Stimulated activated CD8-positive, alpha-beta memory T cell treated with anti-CD3 and anti-CD28 coated beads, Interleukin-2, amount 100 ng/mL, for 48 hours (primary cell): ENCODE measurements around the gene OS9.
A peak's percentile ranks its signal among the peaks of the same experiment; 100 is the strongest.
"Not testable (repeated sequence)": the region's sequence is repeated elsewhere in the genome, so short reads cannot be mapped to it uniquely, and the experiment has no call there.

Source experiments
- DNase-seq, 2 donors: peaks; one replicate each; pipeline ENCODE4 v3.0.0-alpha.2; 2020; ENCODE audit warnings: low read depth in 2 of 2

OS9 gene, protein sequence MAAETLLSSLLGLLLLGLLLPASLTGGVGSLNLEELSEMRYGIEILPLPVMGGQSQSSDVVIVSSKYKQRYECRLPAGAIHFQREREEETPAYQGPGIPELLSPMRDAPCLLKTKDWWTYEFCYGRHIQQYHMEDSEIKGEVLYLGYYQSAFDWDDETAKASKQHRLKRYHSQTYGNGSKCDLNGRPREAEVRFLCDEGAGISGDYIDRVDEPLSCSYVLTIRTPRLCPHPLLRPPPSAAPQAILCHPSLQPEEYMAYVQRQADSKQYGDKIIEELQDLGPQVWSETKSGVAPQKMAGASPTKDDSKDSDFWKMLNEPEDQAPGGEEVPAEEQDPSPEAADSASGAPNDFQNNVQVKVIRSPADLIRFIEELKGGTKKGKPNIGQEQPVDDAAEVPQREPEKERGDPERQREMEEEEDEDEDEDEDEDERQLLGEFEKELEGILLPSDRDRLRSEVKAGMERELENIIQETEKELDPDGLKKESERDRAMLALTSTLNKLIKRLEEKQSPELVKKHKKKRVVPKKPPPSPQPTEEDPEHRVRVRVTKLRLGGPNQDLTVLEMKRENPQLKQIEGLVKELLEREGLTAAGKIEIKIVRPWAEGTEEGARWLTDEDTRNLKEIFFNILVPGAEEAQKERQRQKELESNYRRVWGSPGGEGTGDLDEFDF

GRCh38 chr12:57693659-57694458 is at the start of gene OS9:
OS9 (plus strand) TSS chr12:57694132; CDS start chr12:57694162, 30 bp downstream.
- peak; percentile 81 to 86 for DNase-seq

DNA sequence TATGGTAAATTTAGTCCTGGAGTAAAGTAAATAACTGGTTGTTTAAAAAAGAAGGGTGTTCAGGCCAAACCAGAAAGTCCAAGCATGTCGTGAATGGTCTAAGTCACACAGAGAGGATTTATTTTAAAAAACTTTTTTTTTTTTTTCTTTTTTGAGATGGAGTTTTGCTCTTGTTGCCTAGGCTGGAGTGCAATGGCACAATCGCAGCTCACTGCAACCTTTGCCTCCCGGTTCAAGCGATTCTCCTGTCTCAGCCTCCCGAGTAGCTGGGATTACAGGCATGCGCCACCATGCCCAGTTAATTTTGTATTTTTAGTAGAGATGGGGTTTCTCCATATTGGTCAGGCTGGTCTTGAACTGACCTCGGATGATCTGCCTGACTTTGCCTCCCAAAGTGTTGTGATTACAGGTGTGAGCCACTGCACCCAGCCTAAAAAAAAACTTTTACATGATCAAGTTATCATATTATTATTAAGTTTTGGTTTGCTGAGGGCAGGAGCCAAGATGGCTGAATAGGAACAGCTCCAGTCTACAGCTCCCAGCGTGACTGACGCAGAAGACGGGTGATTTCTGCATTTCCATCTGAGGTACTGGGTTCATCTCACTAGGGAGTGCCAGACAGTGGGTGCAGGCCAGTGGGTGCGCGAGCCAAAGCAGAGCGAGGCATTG is 47.8 kb upstream of the OS9 start:
- DNase-seq, result not testable (repeated sequence)

DNA sequence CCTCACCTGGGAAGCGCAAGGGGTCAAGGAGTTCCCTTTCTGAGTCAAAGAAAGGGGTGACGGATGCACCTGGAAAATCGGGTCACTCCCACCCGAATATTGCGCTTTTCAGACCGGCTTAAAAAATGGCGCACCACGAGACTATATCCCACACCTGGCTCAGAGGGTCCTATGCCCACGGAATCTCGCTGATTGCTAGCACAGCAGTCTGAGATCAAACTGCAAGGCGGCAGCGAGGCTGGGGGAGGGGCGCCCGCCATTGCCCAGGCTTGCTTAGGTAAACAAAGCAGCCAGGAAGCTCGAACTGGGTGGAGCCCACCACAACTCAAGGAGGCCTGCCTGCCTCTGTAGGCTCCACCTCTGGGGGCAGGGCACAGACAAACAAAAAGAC is 47.3 kb upstream of the OS9 start:
- DNase-seq, result not testable (repeated sequence)

DNA sequence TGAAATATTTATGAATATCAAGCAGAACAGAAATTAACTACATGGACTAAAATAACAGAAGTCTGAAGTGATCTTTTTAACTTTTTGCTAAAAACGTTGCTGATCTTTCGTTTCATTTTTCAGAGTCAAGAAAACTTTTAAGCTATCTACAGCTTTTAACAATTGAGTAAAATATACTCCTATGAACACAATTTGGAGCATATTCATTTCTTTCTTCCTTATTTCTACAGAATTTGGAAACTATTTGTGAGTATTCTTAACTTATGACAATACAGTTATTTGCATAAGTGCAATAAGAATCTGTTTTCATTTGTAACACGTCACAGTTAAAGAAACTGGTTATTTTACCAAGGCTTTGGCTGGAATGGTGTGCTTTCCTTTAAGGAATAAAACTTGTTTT is 39.9 kb upstream of the OS9 start:
- no peak for DNase-seq

GRCh38 chr12:57655541-57656240 is 38.2 kb upstream of the OS9 start:
- no peak for DNase-seq

GRCh38 chr12:57656408-57656807 is 37.5 kb upstream of the OS9 start:
- DNase-seq, result not testable (repeated sequence)

GRCh38 chr12:57657744-57658143 is 36.2 kb upstream of the OS9 start:
- no peak for DNase-seq

DNA sequence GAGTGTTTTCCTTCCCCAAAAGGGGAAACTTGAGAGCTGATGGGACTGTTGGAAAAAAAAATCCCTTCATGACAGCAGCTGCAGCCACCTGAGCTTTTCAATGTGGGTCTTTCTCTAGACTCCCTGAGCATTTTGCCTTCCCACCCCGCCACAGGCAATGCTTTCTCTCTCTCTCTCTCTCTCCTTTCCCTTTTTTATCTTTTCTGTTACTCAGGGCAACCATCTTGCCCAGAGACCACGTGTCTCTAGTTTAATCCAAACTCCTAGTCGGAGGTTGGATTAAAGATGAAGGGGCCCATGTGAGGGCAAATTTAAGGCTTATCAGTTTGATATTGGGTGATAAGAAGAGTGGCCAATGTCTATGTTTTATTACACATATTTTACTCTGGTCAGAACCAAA is 35.0 kb upstream of the OS9 start:
- DNase-seq, result no peak

DNA sequence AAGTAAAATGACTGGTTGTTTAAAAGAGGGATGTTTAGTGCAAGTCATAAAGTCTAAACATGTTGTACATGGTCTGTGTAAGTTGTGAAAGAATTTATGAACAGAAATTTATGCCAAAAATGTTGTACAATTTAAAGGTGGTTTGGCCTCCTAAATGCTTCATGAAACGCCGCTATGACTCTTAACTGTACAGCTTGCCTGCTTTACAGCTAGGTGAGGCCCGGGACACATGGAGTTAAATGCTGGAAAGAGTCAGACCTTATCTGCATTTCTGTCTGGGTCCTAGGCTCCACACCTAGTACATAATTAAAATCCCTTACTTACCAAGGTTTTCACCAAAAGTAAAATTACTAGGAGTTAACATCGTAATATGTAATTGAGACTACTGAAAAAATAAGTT is 32.6 kb upstream of the OS9 start:
- no peak for DNase-seq

DNA sequence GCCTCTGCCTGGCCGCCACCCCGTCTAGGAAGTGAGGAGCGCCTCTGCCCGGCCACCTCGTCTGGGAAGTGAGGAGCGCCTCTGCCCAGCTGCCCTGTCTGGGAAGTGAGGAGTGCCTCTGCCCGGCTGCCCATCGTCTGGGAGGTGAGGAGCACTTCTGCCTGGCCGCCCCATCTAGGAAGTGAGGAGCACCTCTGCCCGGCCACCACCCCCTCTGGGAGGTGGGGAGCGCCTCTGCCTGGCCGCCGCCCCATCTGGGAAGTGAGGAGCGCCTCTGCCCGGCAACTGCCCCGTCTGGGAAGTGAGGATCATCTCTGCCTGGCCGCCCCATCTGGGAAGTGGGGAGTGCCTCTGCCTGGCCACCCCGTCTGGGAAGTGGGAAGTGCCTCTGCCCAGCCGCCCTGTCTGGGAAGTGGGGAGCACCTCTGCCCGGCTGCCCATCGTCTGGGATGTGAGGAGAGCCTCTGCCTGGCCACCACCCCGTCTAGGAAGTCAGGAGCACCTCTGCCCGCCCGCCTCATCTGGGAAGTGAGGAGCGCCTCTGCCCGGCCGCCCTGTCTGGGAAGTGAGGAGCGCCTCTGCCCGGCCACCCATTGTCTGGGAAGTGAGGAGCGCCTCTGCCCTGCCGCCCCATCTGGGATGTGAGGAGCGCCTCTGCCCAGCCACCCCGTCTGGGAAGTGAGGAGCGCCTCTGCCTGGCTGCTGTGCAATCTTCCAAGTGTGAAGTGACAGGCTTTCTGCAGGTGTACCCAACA is 28.7 kb upstream of the OS9 start:
- DNase-seq, result not testable (repeated sequence)

DNA sequence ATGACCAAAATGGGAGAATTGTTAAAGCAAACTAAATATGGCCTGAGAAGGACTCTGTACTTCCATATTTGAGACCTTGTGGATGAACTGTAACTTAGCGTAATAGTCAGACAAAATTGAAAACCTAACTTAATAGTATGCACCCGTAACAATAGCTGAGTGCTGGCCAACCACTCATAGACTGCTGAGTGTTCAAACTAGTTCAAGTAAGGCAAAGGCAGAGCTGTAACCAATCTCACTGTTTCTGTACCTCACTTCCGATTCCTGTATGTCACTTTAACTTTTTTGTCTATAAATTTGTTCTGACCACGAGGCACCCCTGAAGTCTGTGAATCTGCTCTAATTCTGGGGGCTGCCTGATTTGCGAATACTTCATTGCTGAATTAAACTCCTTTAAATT is 27.0 kb upstream of the OS9 start:
- no peak for DNase-seq

- not testable (repeated sequence) for DNase-seq
Observed at GRCh38 chr12:57669691-57670090, 24.2 kb upstream of the OS9 start.

DNA sequence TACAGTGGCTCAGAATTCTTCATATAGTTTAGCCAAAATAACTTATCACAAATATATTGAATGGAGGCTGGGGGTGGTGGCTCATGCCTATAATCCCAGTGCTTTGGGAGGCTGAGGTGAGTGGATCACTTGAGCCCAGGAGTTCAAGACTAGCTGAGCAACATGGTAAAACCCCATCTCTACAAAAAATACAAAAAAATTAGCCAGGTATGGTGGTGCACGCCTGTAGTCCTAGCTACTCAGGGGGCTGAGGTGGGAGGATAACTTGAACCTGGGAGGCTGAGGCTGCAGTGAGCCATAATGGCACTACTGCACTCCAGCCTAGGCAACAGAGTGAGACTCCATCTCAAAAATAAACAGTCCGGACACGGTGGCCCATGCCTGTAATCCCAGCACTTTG is 22.1 kb upstream of the OS9 start:
- DNase-seq, result not testable (repeated sequence)

DNA sequence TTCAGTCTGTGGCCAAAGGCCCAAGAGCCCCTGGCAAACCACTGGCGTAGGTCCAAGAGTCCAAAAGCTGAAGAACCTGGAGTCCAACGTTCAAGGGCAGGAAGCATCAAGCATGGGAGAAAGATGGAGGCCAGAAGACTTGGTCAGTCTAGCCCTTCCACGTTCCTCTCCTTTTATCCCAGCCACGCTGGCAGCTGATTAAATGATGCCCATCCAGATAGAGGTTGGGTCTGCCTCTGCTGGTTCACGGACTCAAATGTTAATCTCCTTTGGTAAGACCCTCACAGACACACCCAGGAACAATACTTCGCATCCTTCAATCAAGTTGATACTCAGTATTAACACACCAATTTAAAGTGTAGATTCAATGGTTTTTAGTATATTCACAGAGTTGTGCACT is 21.1 kb upstream of the OS9 start:
- DNase-seq, result no peak

- no peak for DNase-seq
Observed at GRCh38 chr12:57674691-57675090, 19.2 kb upstream of the OS9 start.

GRCh38 chr12:57677947-57678346 is 16.0 kb upstream of the OS9 start:
- not testable (repeated sequence) for DNase-seq

DNA sequence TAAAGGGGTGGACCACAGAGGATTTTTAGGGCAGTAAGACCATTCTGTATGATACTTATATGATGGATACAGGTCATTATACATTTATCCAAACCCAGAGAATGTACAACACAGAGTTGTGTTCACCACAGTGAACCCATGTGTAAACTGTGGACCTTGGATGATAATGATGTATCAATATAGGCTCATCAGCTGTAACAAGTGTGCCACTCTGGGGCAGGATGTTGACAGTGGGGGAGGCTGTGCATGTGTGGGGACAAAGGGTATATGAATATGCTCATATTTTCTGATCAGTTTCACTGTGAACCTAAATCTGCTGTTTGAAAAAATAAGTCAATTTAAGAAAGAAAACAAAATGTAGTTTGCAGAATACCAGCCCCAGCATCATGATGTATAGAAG is 14.2 kb upstream of the OS9 start:
- no peak for DNase-seq

GRCh38 chr12:57687862-57688261 is 6.1 kb upstream of the OS9 start:
- no peak for DNase-seq

GRCh38 chr12:57688931-57689330 is 5.0 kb upstream of the OS9 start:
- no peak for DNase-seq

- no peak for DNase-seq
Observed at GRCh38 chr12:57692500-57692899, 1.4 kb upstream of the OS9 start.

- no peak for DNase-seq
Observed at GRCh38 chr12:57693317-57693658, 644 bp upstream of the OS9 start.
